Mesenchymal stem cell (in vitro differentiated cells and primary cell): ENCODE data around the gene SNAI3.

Experiments
- DNase-seq: peaks from one replicate; pipeline ENCODE4 v3.0.0-alpha.2; 2013
- H2AFZ ChIP-seq: one replicate; pipeline ENCODE4 v1.6.1; 2013; ENCODE audit warnings: low read depth, mild to moderate bottlenecking, control low read depth, inconsistent platforms, low read length, moderate library complexity
- H2AK5ac ChIP-seq: 2 replicates; pipeline ENCODE4 v1.6.1; 2013; ENCODE audit warnings: low read length, moderate library complexity, mild to moderate bottlenecking, inconsistent platforms; ENCODE audit not compliant: severe bottlenecking
- H2BK120ac ChIP-seq: one replicate; pipeline ENCODE4 v1.6.1; 2013; ENCODE audit warnings: low read depth, mild to moderate bottlenecking, inconsistent platforms, low read length, moderate library complexity
- H2BK12ac ChIP-seq, 2 experiments: one replicate each; pipeline ENCODE4 v1.6.1; 2013; ENCODE audit warnings: inconsistent platforms in 2 of 2, low read length in 2 of 2, mild to moderate bottlenecking in 2 of 2, moderate library complexity in 2 of 2, control low read depth in 1 of 2
- H2BK15ac ChIP-seq: one replicate; pipeline ENCODE4 v1.6.1; 2013; ENCODE audit warnings: mild to moderate bottlenecking, low read depth, inconsistent platforms; ENCODE audit not compliant: poor library complexity, severe bottlenecking
- H2BK5ac ChIP-seq: 2 replicates; pipeline ENCODE4 v1.6.1; 2013; ENCODE audit warnings: low read depth, mild to moderate bottlenecking, low read length, control low read depth, inconsistent platforms; ENCODE audit not compliant: poor library complexity, severe bottlenecking
- H3K14ac ChIP-seq, 2 experiments: one replicate each; pipeline ENCODE4 v1.6.1; 2013; ENCODE audit warnings: inconsistent platforms in 2 of 2, low read length in 2 of 2, control low read depth in 1 of 2, mild to moderate bottlenecking in 1 of 2, moderate library complexity in 1 of 2
- H3K18ac ChIP-seq, 2 experiments: one replicate each; pipeline ENCODE4 v1.6.1; 2013; ENCODE audit warnings: inconsistent platforms in 2 of 2, low read length in 2 of 2, control low read depth in 1 of 2, low read depth in 1 of 2, mild to moderate bottlenecking in 1 of 2
- H3K23ac ChIP-seq, 2 experiments: one replicate each; pipeline ENCODE4 v1.6.1; 2013; ENCODE audit warnings: inconsistent platforms in 2 of 2, low read length in 2 of 2, mild to moderate bottlenecking in 2 of 2, moderate library complexity in 2 of 2, control low read depth in 1 of 2
- H3K27ac ChIP-seq: 2 replicates; pipeline ENCODE4 v1.5.1; 2013; ENCODE audit warnings: mild to moderate bottlenecking, moderate library complexity, low read length, control low read depth, inconsistent platforms; ENCODE audit not compliant: poor library complexity, severe bottlenecking
- H3K27me3 ChIP-seq, 2 experiments: 2 replicates each; pipeline versions ENCODE4 v1.6.1 to v1.7.0; 2013; ENCODE audit warnings: low read length in 2 of 2, mild to moderate bottlenecking in 2 of 2, moderate library complexity in 2 of 2, control low read depth in 1 of 2, inconsistent platforms in 1 of 2; ENCODE audit not compliant: control insufficient read depth in 1 of 2, insufficient read depth in 1 of 2
- H3K36me3 ChIP-seq, 2 experiments: 2 replicates each; pipeline versions ENCODE4 v1.6.1 to v1.7.0; 2013; ENCODE audit warnings: low read length in 2 of 2, control low read depth in 1 of 2, inconsistent platforms in 1 of 2, low read depth in 1 of 2, mild to moderate bottlenecking in 1 of 2; ENCODE audit not compliant: insufficient read depth in 2 of 2, control insufficient read depth in 1 of 2
- H3K4ac ChIP-seq, 2 experiments: one replicate each; pipeline ENCODE4 v1.6.1; 2013; ENCODE audit warnings: inconsistent platforms in 2 of 2, low read length in 2 of 2, mild to moderate bottlenecking in 2 of 2, moderate library complexity in 2 of 2, control low read depth in 1 of 2, low read depth in 1 of 2
- H3K4me1 ChIP-seq: 2 replicates; pipeline ENCODE4 v1.6.1; 2013; ENCODE audit warnings: low read depth, low read length, control low read depth; ENCODE audit not compliant: control insufficient read depth, insufficient read depth
- H3K4me2 ChIP-seq: 2 replicates; pipeline ENCODE4 v1.6.1; 2013; ENCODE audit warnings: low read length, mild to moderate bottlenecking, inconsistent platforms; ENCODE audit not compliant: poor library complexity, severe bottlenecking
- H3K4me3 ChIP-seq, 2 experiments: 2 replicates each; pipeline versions ENCODE4 v1.5.1 to v1.7.0; 2013; ENCODE audit warnings: low read length in 2 of 2, mild to moderate bottlenecking in 2 of 2, control low read depth in 1 of 2, low read depth in 1 of 2; ENCODE audit not compliant: insufficient read depth in 1 of 2
- H3K79me1 ChIP-seq: replicated peaks from 2 replicates; pipeline ENCODE4 v1.6.1; 2013; ENCODE audit warnings: mild to moderate bottlenecking, control low read depth, low read length, inconsistent platforms; ENCODE audit not compliant: poor library complexity, severe bottlenecking
- H3K9ac ChIP-seq: 2 replicates; pipeline ENCODE4 v1.7.0; 2013; ENCODE audit warnings: mild to moderate bottlenecking, low read length, moderate library complexity
- H3K9me3 ChIP-seq: 2 replicates; pipeline ENCODE4 v1.7.0; 2013; ENCODE audit warnings: mild to moderate bottlenecking, low read length; ENCODE audit not compliant: control insufficient read depth
- H4K8ac ChIP-seq: one replicate; pipeline ENCODE4 v1.6.1; 2013; ENCODE audit warnings: inconsistent platforms, mild to moderate bottlenecking, low read length, moderate library complexity
- H4K91ac ChIP-seq: one replicate; pipeline ENCODE4 v1.6.1; 2013; ENCODE audit warnings: mild to moderate bottlenecking, low read length, inconsistent platforms
- WGBS: methylation state at CpG from one replicate; pipeline ENCODE4 v1.1.7; 2013; ENCODE audit warnings: mixed read lengths; 5-methylcytosine and 5-hydroxymethylcytosine counted together

SNAI3 gene

DNA sequence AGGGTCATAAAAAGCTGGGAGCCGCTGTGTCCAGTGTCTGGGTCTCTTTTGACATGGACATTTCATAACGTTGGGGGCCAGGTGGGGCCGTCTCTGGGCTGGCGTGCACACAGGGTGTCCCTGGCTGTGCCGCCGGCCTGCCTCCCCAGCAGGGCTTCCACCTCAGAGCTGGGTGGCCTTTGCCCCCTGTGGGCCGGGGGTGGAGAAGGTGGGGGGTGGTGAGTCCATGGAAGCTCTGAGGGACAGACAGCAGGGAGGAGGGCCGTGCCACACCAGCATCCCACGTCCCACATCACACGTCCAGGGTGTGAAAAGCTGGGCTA lies 908 bp upstream of the SNAI3 start:
- no peak for DNase-seq
- no peak overlapping the region for H3K9ac ChIP-seq
- no peak overlapping the region for H2BK5ac ChIP-seq
- no peaks in the 10 kb centered on the region for H3K9me3 ChIP-seq
- peaks cover 63 to 69% of the 10 kb centered on the region in 2 experiments for H3K27me3 ChIP-seq
- H3K14ac ChIP-seq, result no peak overlapping the region
- no peak overlapping the region for H3K23ac ChIP-seq
- no peak overlapping the region for H2AFZ ChIP-seq
- no peak overlapping the region for H2AK5ac ChIP-seq
- H2BK120ac ChIP-seq, result no peak overlapping the region
- no peak overlapping the region for H3K18ac ChIP-seq
- no peak overlapping the region for H2BK12ac ChIP-seq
- no peak overlapping the region for H3K4me2 ChIP-seq
- H3K4ac ChIP-seq, result no peak overlapping the region
- H3K4me1 ChIP-seq, result peaks cover 24% of the 10 kb centered on the region
- H3K79me1 ChIP-seq, result no peaks in the 10 kb centered on the region
- no peak overlapping the region for H3K27ac ChIP-seq
- H3K4me3 ChIP-seq, result no peak overlapping the region
- no peak overlapping the region for H4K91ac ChIP-seq
- H4K8ac ChIP-seq, result no peak overlapping the region
- WGBS, result 71% methylated on average over 7 of the region's 10 CpGs
- peaks cover 0 to 3% of the 10 kb centered on the region in 2 experiments for H3K36me3 ChIP-seq
- H2BK15ac ChIP-seq, result no peak overlapping the region

DNA sequence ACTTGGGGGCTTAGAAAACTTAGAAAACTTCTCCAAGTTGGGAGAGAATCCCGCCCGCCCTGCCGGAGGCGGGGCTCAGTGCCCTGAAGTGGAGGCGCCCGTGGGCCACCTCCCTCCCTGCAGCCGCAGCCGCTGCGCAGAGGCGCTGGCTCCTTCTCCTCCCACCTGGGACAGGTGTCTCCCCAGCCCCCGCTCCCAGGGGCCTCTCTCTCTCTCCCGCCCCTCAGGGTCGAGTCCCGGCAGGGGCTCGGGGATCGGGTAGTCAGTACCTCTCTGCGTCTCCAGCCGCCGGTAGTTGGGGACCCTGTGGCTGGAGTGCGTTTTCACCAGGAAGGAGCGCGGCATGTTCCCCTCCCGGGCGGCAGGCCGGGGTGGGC lies 257 bp downstream of the SNAI3 start:
- peak overlapping the region; percentile 33 for H2BK5ac ChIP-seq
- H3K18ac ChIP-seq, result no peak overlapping the region
- peaks cover 68 to 80% of the 10 kb centered on the region in 2 experiments for H3K27me3 ChIP-seq
- no peaks in the 10 kb centered on the region for H3K79me1 ChIP-seq
- no peak overlapping the region for H2BK120ac ChIP-seq
- H2AFZ ChIP-seq, result peak overlapping the region; percentile 18
- no peak overlapping the region for H3K14ac ChIP-seq
- peak overlapping the region in 1 of 2 experiments; percentile 16 for H2BK12ac ChIP-seq
- H3K4me1 ChIP-seq, result peaks cover 31% of the 10 kb centered on the region
- H3K9me3 ChIP-seq, result no peaks in the 10 kb centered on the region
- no peak overlapping the region for H3K4ac ChIP-seq
- peak; percentile 10 for DNase-seq
- no peak overlapping the region for H2BK15ac ChIP-seq
- 3% methylated on average over 23 of the region's 25 CpGs for WGBS
- H3K4me3 ChIP-seq, result peak overlapping the region; percentile 50 to 73
- H3K23ac ChIP-seq, result no peak overlapping the region
- no peak overlapping the region for H3K9ac ChIP-seq
- peaks cover 0 to 6% of the 10 kb centered on the region in 2 experiments for H3K36me3 ChIP-seq
- peak overlapping the region; percentile 93 for H3K4me2 ChIP-seq
- no peak overlapping the region for H3K27ac ChIP-seq
- H4K91ac ChIP-seq, result no peak overlapping the region
- H2AK5ac ChIP-seq, result no peak overlapping the region
- no peak overlapping the region for H4K8ac ChIP-seq

- 16% methylated on average over 20 of the region's 33 CpGs for WGBS
- peak overlapping the region; percentile 49 for H4K91ac ChIP-seq
- H2AK5ac ChIP-seq, result no peak overlapping the region
- no peak overlapping the region for H2AFZ ChIP-seq
- H4K8ac ChIP-seq, result peak overlapping the region; percentile 12
- H3K14ac ChIP-seq, result peak overlapping the region in 1 of 2 experiments; percentile 44
- H3K9ac ChIP-seq, result no peak overlapping the region
- H3K36me3 ChIP-seq, result peaks cover 0 to 5% of the 10 kb centered on the region in 2 experiments
- H3K4me1 ChIP-seq, result peaks cover 32% of the 10 kb centered on the region
- DNase-seq, result peak; percentile 70
- peak overlapping the region; percentile 93 for H3K4me2 ChIP-seq
- H3K27ac ChIP-seq, result no peak overlapping the region
- no peaks in the 10 kb centered on the region for H3K79me1 ChIP-seq
- peaks cover 67 to 80% of the 10 kb centered on the region in 2 experiments for H3K27me3 ChIP-seq
- no peak overlapping the region for H2BK15ac ChIP-seq
- no peak overlapping the region for H2BK120ac ChIP-seq
- no peak overlapping the region for H3K4ac ChIP-seq
- no peak overlapping the region for H2BK5ac ChIP-seq
- peak overlapping the region in 1 of 2 experiments; percentile 73 for H3K4me3 ChIP-seq
- H2BK12ac ChIP-seq, result no peak overlapping the region
- peak overlapping the region in 1 of 2 experiments; percentile 16 for H3K23ac ChIP-seq
- H3K9me3 ChIP-seq, result no peaks in the 10 kb centered on the region
- no peak overlapping the region for H3K18ac ChIP-seq
These were observed 898 bp downstream of the SNAI3 start for GRCh38 chr16:88685156-88686061.

GRCh38 chr16:88684569-88685155 lies 1.6 kb downstream of the SNAI3 start:
- no peak overlapping the region for H2AFZ ChIP-seq
- no peak for DNase-seq
- 75% methylated on average over 15 of the region's 15 CpGs for WGBS
- no peak overlapping the region for H2AK5ac ChIP-seq
- no peak overlapping the region for H3K27ac ChIP-seq
- no peak overlapping the region for H3K4ac ChIP-seq
- H3K9ac ChIP-seq, result no peak overlapping the region
- H3K36me3 ChIP-seq, result peaks cover 0 to 5% of the 10 kb centered on the region in 2 experiments
- peak overlapping the region in 1 of 2 experiments; percentile 56 for H3K23ac ChIP-seq
- H3K14ac ChIP-seq, result no peak overlapping the region
- H3K4me2 ChIP-seq, result no peak overlapping the region
- no peaks in the 10 kb centered on the region for H3K79me1 ChIP-seq
- peaks cover 61 to 76% of the 10 kb centered on the region in 2 experiments for H3K27me3 ChIP-seq
- H2BK12ac ChIP-seq, result no peak overlapping the region
- no peak overlapping the region for H3K4me3 ChIP-seq
- H4K8ac ChIP-seq, result peak overlapping the region; percentile 12
- H3K9me3 ChIP-seq, result no peaks in the 10 kb centered on the region
- H2BK5ac ChIP-seq, result no peak overlapping the region
- H3K18ac ChIP-seq, result no peak overlapping the region
- H2BK120ac ChIP-seq, result no peak overlapping the region
- H3K4me1 ChIP-seq, result peaks cover 32% of the 10 kb centered on the region
- no peak overlapping the region for H4K91ac ChIP-seq
- no peak overlapping the region for H2BK15ac ChIP-seq
